ENCODE results near the gene PDE4B. TPM values are rescaled to one million over a fixed set of nuclear protein-coding genes. Genes with fewer than 3 reads are reported as not detected.

Gene PDE4B
- total and polyA plus RNA-seq, 7 donors, result 1.6 to 17.2 (median 10.7) TPM

DNA sequence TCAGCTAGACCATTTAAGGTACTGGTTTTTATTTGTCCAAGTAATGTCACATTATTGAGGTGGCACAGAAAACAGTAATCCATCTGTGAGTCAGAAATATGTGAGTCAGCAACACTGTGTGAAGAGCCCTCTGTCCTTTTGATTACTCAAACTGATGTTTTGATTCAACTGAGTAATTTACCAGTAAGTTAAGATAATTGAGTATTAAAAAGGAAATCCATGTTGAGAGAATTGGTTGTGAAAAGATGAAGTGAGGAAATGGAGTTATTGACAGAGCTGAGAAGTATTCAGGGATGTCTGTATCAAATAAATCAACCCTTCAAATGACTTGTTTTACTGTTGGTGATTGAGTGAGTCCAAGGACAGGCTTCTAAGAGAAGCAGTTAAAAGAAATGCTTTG is 438.5 kb downstream of the PDE4B start:
- intact Hi-C loops (cut with DNase I), result no loop called here
- TF ChIP-seq EP300 (IDR thresholded peaks at IDR 0.05) (no peak), POLR2AphosphoS5 (IDR thresholded peaks at IDR 0.05) (no peak), POLR2A (IDR thresholded peaks at IDR 0.05) (no peak)
- TF ChIP-seq, protein P1, sequence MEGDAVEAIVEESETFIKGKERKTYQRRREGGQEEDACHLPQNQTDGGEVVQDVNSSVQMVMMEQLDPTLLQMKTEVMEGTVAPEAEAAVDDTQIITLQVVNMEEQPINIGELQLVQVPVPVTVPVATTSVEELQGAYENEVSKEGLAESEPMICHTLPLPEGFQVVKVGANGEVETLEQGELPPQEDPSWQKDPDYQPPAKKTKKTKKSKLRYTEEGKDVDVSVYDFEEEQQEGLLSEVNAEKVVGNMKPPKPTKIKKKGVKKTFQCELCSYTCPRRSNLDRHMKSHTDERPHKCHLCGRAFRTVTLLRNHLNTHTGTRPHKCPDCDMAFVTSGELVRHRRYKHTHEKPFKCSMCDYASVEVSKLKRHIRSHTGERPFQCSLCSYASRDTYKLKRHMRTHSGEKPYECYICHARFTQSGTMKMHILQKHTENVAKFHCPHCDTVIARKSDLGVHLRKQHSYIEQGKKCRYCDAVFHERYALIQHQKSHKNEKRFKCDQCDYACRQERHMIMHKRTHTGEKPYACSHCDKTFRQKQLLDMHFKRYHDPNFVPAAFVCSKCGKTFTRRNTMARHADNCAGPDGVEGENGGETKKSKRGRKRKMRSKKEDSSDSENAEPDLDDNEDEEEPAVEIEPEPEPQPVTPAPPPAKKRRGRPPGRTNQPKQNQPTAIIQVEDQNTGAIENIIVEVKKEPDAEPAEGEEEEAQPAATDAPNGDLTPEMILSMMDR (IDR thresholded peaks at IDR 0.05), result no peak
- Histone ChIP-seq H3K4me1 (no peaks in the 10 kb centered on the region), H3K27ac (no peak overlapping the region), H3K9me3 (no peaks in the 10 kb centered on the region), H3K36me3 (no peaks in the 10 kb centered on the region), H3K4me3 (no peak overlapping the region), H3K27me3 (no peaks in the 10 kb centered on the region)
- no peak for DNase-seq

DNA sequence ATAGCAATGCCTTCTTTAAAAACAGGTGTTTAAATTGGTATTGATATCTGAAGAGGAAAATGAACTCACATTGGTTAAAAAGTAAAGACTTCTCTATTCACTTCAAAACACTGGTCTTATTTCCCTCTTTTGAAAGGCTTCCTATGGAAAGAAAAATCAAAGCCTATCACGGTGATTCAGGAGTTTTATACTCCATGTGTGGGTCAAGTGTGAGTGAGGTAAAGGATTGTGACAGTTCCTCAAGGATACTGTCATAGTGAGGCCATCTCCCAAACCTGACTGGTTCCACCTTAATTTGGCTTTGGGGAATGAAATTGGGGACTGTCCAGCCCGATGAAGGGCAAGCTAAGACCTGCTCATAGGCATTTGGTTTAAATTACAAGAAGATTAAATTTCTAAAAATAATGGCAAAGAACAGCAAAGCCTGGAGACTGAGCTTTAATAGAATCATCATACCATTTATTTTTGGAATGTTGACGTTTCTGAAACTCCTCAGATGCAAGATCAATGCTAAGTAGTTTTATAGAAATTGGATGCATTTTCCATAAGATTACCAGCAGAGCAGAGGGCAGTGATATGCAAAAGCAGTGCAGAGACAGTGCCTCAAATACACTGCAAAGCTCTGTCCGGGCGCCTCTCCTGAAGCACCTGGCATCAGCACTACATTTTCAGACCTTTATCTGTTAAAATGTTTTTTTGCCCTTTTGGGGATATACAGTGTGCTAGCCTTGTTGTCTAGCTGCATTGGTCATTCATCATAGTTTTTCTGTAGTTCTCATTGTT is 439.2 kb downstream of the PDE4B start:
- no peaks in the 10 kb centered on the region for H3K36me3 ChIP-seq
- H3K27ac ChIP-seq, result no peak overlapping the region
- 89 to 90% methylated on average over 5 of the region's 5 CpGs for WGBS, 2 donors
- no peaks in the 10 kb centered on the region for H3K9me3 ChIP-seq
- TF ChIP-seq POLR2A (IDR thresholded peaks at IDR 0.05) (no peak), EP300 (IDR thresholded peaks at IDR 0.05) (no peak), POLR2AphosphoS5 (IDR thresholded peaks at IDR 0.05) (no peak)
- TF ChIP-seq, protein P1 (IDR thresholded peaks at IDR 0.05), result no peak
- H3K4me3 ChIP-seq, result no peak overlapping the region
- H3K27me3 ChIP-seq, result no peaks in the 10 kb centered on the region
- no peaks in the 10 kb centered on the region for H3K4me1 ChIP-seq
- intact Hi-C loops (cut with DNase I), result no loop called here
- no peak for DNase-seq

DNA sequence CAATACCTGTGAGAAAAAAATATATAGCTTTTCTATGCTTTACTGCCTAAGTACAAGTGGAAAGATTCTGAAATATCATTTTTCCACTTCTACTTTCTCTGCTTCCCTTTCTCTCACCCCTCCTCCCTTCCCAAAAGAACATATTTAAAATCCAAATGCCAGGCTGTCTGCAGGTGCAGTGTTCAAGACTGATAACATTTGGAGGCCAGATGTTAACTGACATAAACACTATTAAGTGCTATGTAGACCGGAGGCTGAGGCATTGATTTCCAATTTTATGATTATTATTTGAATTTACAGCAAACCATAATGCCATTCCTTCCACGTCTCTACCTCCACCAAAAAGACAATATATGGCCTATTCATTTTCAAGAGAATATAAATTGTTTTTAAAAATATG is 444.3 kb downstream of the PDE4B start:
- DNase-seq, result no peak
- Histone ChIP-seq H3K4me1 (peaks cover 0 to 7% (median under 1%) of the 10 kb centered on the region in 4 donors), H3K4me3 (no peak overlapping the region), H3K9me3 (no peaks in the 10 kb centered on the region), H3K27me3 (no peaks in the 10 kb centered on the region), H3K27ac (no peak overlapping the region), H3K36me3 (no peaks in the 10 kb centered on the region)
- intact Hi-C loops (cut with DNase I), result no loop called here
- 71 to 88% methylated on average over 2 of the region's 2 CpGs for WGBS, 2 donors
- TF ChIP-seq EP300 (IDR thresholded peaks at IDR 0.05) (no peak), POLR2A (IDR thresholded peaks at IDR 0.05) (no peak), POLR2AphosphoS5 (IDR thresholded peaks at IDR 0.05) (no peak)
- TF ChIP-seq, protein P1 (IDR thresholded peaks at IDR 0.05), result no peak

DNA sequence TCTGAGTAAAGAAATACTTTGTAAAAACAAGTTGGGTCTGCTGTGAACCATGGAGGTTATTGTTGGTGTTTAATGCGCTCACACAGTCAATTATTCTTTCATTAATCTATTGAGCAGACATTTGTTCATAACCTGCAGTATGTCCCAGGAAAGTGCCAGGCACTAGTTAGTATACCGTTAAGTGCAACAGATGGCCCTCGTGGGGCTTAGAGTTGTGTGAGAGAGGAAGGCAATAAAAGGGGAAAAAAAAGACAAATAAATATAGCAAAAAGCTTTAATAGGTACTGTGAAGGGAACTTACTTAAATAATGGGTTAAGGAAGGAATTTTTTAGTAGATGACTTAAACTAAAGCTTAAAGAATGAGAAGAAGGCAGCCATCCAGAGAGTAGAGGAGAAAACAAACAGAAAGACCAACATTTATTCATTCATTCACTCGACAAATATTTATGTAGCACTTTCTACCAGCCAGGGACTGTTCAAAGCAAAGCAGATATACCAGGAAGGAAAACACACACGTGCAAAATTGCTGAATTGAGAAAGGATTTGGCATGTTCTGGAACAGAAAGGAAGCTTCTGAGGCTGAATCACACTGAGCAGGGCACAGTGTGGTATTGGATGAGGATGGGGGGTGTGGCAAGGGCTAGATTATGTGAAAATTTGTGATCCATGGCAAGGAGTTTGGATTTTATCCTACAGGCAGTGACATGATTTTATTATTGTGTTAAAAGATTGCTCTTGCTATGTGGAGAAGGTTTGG is 445.2 kb downstream of the PDE4B start:
- Histone ChIP-seq H3K4me1 (peaks cover 0 to 10% (median 3%) of the 10 kb centered on the region in 4 donors), H3K27me3 (no peaks in the 10 kb centered on the region), H3K4me3 (no peak overlapping the region), H3K9me3 (no peaks in the 10 kb centered on the region), H3K36me3 (no peaks in the 10 kb centered on the region), H3K27ac (no peak overlapping the region)
- WGBS, 2 donors, result 47 to 58% methylated on average over 5 of the region's 5 CpGs
- DNase-seq, result no peak
- intact Hi-C loops (cut with DNase I), result no loop called here
- TF ChIP-seq POLR2AphosphoS5 (IDR thresholded peaks at IDR 0.05) (no peak), POLR2A (IDR thresholded peaks at IDR 0.05) (no peak), EP300 (IDR thresholded peaks at IDR 0.05) (no peak)
- TF ChIP-seq, protein P1 (IDR thresholded peaks at IDR 0.05), result no peak

All from sigmoid colon (tissue), 7 donors.